Measurements from ENCODE around the gene DLK1. TPM values are rescaled to one million over a fixed set of nuclear protein-coding genes. Genes with fewer than 3 reads are reported as not detected.

The DLK1 gene
- total RNA-seq, 1 donor from 2014 or later, result not detected

GRCh38 chr14:100736269-100737180, 9.8 kb downstream of the DLK1 start:
- TF ChIP-seq CTCF (IDR thresholded peaks at IDR 0.05; ENCODE audit: insufficient read depth, low read length, severe bottlenecking), result no peak

DNA sequence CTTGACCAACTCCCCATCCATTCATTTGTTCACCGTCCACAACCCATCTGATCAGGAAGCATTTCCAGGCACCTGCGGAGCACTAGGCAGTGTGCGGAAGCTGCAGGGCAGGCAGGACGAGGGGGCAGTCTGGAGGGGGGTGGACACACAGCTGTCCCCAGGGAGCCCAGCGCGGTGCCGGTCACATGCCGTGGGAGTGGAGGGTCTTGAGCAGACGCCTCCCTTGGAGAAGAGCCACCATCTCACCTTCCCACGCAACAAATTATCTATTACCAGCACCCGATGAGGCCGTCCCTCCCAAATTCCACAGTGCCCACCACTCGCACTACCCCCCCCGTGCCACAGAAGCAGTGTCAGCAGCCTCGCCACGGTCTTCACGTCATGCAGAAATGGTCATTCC, 10.8 kb downstream of the DLK1 start:
- FAIRE-seq (no peak), DNase-seq (ENCODE audit: low read depth) (no peak)

More at GRCh38 chr14:100736269-100737180, 9.8 kb downstream of the DLK1 start:
- no peak overlapping the region for H3K4me3 ChIP-seq (ENCODE audit: low read depth, low read length)
- peaks cover 7% of the 10 kb centered on the region for H3K27me3 ChIP-seq (ENCODE audit: control insufficient read depth, insufficient read depth, low read length)
- DNase-seq (ENCODE audit: low read depth) (no peak), FAIRE-seq (no peak)
- H3K36me3 ChIP-seq (ENCODE audit: control insufficient read depth, insufficient read depth, low read length), result no peaks in the 10 kb centered on the region

GRCh38 chr14:100738269-100738691, 11.6 kb downstream of the DLK1 start:
- DNase-seq (ENCODE audit: low read depth) (no peak), FAIRE-seq (no peak)
- TF ChIP-seq CTCF (IDR thresholded peaks at IDR 0.05; ENCODE audit: insufficient read depth, low read length, severe bottlenecking), result no peak
- H3K4me3 ChIP-seq (ENCODE audit: low read depth, low read length), result no peak overlapping the region
- H3K36me3 ChIP-seq (ENCODE audit: control insufficient read depth, insufficient read depth, low read length), result no peaks in the 10 kb centered on the region
- peaks cover under 1% of the 10 kb centered on the region for H3K27me3 ChIP-seq (ENCODE audit: control insufficient read depth, insufficient read depth, low read length)

More for the DNA sequence above, 10.8 kb downstream of the DLK1 start:
- peaks cover 7% of the 10 kb centered on the region for H3K27me3 ChIP-seq (ENCODE audit: control insufficient read depth, insufficient read depth, low read length)
- TF ChIP-seq CTCF (IDR thresholded peaks at IDR 0.05; ENCODE audit: insufficient read depth, low read length, severe bottlenecking), result no peak
- H3K4me3 ChIP-seq (ENCODE audit: low read depth, low read length), result no peak overlapping the region
- H3K36me3 ChIP-seq (ENCODE audit: control insufficient read depth, insufficient read depth, low read length), result no peaks in the 10 kb centered on the region

GRCh38 chr14:100738704-100739131, 12.0 kb downstream of the DLK1 start:
- FAIRE-seq (no peak), DNase-seq (ENCODE audit: low read depth) (no peak)
- TF ChIP-seq CTCF (IDR thresholded peaks at IDR 0.05; ENCODE audit: insufficient read depth, low read length, severe bottlenecking), result no peak

GRCh38 chr14:100739306-100739705, 12.6 kb downstream of the DLK1 start:
- H3K27me3 ChIP-seq (ENCODE audit: control insufficient read depth, insufficient read depth, low read length), result no peaks in the 10 kb centered on the region
- DNase-seq (ENCODE audit: low read depth) (no peak), FAIRE-seq (no peak)
- TF ChIP-seq CTCF (IDR thresholded peaks at IDR 0.05; ENCODE audit: insufficient read depth, low read length, severe bottlenecking), result no peak
- H3K4me3 ChIP-seq (ENCODE audit: low read depth, low read length), result no peak overlapping the region
- no peaks in the 10 kb centered on the region for H3K36me3 ChIP-seq (ENCODE audit: control insufficient read depth, insufficient read depth, low read length)

More at GRCh38 chr14:100738704-100739131, 12.0 kb downstream of the DLK1 start:
- no peak overlapping the region for H3K4me3 ChIP-seq (ENCODE audit: low read depth, low read length)
- H3K36me3 ChIP-seq (ENCODE audit: control insufficient read depth, insufficient read depth, low read length), result no peaks in the 10 kb centered on the region
- no peaks in the 10 kb centered on the region for H3K27me3 ChIP-seq (ENCODE audit: control insufficient read depth, insufficient read depth, low read length)
